ENCODE data around the gene ADSS2.

ADSS2 gene

DNA sequence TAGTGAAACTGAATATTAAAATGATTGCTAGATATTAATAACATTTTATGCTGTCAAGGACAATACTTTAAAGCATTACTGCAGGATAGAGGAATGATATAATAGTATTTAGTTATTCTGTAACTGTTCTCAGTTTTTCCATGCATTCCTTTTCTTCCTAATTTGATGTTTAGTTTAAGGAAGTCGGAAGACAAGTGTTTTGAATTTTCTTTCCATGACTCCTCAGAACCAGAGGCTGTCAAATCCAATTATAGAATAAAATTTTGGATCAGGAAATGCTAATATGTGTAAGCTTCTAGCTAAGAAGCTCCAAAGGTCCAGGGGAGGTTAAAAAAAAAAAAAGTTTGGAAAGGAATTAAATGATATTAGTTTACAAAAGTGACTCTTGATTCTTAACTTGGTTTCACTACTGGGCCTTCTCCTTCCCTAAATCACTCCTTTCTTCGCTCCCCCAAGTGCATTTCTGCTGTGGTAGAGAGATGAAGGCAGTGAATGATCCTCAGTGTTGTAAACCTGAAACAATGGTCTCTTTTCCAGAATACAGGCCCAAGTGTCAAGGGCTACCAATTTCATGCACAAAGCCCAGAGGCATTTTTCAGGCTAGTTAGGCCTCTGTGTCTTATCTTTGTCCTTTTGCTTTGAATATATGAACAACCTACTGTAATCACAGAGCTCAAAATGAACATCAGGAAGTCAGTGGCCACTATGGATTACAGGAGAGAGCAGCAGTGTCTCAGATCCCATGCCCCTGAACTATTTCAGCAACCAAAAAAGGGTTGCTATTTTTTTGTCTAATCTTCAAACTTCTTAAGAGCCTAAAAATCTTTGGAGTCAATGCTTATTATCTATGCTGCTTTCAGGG, 6.2 kb downstream of the ADSS2 start:
- no peak for DNase-seq

DNA sequence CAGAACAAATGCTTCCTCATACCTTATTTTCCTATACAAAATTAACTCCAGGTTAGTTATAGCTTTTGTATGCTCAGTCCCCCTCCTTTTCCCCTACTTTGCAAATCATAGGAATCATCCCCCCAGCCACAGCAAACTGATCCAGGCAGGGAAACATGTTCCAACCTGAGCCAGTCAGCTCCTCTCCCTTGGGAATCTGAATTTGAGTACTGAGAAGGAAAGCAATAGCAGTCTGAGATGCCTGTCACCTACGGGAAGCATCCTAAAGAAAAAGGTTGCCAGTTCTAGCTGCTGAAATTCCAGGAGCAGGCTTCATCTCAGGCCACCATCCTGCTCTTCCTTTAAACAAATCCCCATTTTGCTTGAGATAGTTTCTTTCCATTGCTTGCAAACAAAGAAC, 6.9 kb downstream of the ADSS2 start:
- no peak for DNase-seq

DNA sequence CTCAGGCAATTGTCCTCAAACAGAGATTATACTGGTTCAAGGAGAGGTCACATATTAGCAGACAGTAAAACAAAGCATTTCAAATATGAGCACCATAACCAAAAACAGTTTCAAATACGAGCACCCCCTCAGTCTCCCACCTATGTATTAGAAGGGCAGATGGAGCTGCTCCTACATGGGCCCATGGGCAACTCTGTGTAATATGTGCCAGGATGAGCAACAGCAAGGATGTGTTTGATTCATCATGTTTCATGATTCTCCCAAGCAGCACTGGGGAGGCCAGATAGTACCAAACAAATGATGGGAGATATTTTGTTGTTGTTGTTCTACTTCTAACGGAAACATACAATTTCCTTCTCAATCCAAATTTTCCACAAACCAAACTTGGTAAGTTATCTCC, 8.9 kb downstream of the ADSS2 start:
- DNase-seq: no peak

DNA sequence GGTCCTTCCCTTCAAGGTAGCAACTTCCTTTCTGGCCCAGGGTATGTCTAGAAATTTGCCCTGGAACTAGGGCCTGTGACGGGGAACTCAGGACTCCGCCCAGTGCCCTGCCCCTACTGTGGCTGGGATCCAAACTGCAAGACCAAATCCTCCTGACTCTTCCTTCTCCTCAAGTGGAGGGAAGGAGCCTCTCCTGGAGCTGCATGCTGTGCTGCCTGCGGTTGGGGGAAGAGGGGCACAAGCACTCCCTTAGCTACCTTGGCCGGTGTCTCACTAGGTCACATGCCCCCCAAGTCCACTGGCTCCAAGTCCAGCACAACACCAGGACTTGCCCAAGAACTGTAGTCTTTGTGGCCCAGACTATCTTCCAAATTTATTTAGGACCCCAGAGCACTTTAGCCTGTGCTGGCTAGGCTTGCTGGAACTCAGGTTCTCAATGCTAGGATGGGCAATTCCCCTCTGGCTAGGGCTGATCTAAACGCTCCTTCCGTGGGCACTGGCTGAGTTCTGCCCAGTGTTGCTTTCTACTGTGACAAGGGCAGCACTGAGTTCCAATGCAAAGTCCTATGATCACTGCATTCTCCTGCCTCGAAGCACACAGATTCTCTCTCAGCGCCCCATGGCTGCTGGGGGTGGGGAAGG, 12.2 kb downstream of the ADSS2 start:
- no peak for DNase-seq

DNA sequence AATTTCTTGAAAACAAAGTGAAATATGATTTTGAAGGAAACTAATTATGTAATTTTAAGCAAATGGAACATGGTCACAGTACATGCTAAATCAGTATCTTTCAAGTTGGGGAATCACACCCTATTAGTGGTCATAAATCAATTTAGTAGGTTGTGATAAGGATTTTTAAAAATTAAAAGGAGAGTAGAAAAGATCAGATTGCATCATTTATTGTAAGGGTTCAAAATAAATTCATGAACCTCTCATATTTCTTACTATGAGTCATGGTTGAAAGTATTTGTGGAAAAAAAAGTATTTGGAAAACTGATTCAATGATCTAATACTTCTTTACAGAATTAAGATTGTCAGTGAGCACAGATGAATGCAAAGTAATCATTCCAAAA, 14.6 kb downstream of the ADSS2 start:
- DNase-seq: no peak

DNA sequence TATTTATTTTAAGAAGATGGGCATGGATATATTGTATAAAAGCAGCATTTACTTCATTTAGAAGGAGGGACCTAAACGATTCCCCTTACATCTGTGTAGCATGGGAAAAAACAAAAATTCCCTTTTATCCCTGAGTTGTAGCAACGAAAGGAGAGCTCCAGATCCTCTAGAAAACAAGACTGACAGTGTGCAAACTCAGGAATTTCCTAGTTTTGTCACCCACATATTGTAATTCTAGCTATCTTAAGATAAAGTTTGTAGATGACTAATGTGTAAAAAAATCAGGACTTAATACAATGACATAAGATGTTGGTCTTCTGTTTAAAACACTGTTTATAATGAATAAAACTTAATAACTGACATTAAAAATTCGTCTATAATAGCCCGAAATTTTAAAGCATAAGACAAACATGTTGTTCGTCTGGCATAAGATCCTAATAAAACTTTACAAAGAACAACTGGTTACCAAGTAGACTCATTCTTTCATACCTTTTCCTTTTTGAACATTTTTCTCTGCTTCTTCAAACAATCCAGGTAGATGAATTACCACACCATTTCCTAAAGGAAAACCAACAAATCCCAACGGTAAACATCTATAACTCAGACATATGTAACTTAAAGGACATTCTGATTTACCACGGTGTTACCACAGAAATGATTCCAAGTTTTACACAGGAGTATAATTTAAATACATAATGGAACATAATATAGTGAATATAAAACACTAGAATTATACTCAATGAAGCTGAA, 15.2 kb downstream of the ADSS2 start:
- no peak for DNase-seq

DNA sequence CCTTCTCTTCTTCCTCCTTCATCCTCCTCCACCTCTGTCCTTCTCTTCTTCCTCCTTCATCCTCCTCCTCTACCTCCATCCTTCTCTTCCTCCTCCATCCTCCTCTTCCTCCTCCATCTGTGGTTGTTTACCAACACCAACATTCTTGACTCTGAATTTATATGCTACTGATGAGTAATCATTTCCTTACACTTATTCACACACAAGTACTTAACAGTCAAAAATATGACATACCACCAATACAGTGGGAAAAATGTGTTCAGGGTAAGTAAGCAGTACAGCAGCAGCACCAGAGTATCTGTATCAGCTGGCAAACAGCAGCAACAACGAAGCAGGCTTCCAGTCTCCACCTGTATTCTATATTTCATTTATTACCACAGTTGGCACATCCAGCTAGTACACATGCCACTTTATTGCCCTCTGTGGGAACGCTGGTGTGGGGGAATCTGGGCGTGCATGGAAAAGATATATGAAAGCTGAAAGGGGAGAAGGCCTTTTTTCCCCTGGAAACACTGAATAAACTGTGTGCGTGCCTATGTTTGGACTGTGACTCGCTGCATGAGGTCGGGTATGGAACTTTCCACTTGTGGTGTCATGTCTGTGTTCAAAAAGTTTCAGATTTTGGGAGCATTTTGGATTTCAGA, 16.0 kb downstream of the ADSS2 start:
- no peak for DNase-seq

DNA sequence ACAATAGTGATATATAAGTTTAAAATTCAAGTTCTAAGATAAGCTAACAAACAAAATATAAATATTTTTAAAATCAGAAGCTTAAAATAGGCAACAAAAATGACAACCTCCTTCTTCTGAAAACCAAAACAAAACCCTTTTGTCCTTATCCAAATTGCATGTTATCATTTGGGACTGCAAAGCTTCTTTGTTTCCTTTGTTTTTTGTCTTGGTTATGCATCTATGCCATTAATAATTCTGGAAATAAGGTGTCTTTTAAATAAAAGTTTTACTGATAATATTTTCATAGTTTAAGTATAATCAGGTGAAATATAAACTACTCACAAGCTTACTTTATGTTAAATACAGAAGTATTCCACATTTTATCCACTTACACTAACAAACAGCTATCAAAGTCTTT, 20.5 kb downstream of the ADSS2 start:
- no peak for DNase-seq

DNA sequence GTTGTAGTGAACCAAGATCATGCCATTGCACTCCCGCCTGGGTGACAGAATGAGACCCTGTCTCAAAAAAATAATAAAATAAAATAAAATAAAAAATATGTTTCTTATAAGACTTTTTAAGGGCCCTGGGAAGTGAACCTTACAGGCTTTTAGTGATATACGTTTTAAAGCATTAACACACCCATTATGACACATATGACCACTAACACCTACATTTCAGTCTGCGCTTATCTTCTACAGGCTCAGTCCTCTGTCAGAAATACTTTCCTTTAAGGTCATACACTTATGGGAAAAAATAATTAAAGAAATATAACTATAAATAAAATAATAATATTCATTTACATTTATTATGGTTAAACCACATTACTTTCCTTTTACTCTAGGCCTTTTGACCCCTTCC, 21.9 kb downstream of the ADSS2 start:
- no peak for DNase-seq

DNA sequence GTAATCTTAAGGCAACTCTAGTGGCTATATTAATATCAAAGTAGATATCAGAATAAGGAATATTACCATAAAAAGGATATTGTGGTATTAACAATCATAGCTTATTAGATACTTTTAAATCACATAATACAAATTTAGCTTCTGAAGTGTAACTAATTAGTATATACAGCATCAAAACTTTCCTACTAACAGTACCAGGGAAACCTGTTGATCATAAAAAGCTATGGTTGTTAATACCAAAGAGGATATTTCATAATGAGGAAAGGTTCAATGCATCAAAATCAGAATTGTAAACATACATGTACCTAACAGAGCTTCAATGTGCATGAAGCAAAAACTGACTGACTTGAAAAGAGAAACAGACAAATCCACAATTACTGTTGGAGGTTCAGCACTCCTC, 24.1 kb downstream of the ADSS2 start:
- no peak for DNase-seq

DNA sequence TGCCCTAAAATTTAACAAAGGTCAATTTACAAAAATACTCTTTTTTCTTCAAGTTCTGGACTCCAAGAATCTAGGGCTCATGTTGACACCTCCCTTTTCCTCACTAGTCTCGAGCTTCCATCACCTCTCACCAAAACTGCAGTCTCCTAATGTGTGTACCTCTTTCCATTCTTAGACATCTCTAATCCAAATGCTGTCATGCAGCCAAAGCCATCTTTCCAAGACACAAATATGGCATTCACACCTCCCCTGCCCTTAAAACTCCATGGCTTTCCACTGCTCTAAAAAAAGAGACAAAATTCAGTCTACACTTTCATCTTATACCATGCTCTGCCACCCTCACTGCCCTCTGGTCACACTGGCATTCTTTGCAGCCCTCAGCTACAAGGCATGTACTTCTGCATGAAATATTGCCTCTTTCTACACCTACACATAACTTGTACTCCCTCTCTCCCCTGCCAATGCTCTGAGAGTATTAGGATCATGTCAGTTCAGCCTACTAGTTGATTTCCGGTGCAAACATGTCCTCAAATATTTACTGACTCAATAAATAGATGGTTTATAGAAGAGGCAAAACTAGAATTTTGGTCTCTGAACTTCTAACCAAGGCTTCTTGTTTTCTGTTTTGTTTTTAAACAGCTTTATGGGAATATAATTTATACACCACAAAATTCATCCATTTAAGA, 26.9 kb downstream of the ADSS2 start:
- DNase-seq: no peak

DNA sequence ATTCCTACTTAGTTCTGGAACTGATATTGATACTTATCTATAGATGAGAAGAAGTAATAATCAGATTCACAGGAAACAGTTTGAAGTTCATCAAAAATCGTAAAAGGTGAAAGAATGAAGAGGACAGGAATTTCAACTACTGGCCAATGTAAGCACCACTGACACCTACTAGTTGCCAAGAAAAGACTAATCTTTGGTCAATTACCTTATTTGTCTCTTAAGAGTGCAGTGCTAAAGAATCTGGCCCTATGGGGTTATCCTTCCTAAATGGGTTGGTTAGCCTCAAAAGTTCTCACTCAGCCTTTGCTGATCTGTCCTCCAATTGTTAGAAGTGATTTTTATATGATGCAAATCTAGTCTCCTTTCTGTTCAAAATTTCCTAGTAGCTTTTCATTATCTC, 29.5 kb downstream of the ADSS2 start:
- DNase-seq: no peak

DNA sequence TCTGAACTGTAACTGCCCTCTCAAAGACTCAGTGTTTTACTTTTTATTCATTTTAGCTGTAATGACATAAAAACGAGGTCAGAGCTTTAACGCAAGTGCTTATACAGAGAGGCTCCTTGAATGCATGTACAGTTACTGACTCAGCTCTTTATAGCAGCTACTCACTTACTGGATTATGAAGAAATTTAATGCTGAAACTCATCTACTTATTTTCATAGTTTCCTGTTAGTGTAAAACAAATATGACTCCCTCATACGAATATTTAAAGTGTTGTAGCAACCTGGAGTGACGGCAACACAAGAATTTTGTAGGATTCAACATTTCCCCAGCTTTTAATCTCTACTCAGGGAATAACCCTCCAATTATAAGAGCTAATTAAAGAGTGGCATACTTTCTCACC, 32.7 kb downstream of the ADSS2 start:
- no peak for DNase-seq

DNA sequence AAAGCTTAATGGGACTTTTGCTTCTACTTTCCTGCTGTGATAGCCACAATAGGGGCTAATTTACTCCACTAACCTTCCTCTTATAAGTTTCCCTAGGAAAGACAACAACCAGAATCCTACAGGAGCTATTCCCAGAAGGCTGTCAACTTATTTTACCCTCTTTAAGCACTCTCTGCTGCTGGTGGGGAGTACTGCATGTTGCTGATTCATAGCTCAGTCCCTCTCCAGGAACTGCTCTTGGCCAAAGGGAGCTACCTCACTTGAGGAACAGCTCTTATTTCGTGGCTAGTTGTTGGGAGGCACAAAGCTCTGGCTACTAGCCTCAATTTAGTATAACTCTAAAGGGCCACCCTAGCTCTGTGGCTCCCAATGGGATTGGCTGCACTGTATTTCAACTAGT, 37.2 kb downstream of the ADSS2 start:
- DNase-seq: no peak

DNA sequence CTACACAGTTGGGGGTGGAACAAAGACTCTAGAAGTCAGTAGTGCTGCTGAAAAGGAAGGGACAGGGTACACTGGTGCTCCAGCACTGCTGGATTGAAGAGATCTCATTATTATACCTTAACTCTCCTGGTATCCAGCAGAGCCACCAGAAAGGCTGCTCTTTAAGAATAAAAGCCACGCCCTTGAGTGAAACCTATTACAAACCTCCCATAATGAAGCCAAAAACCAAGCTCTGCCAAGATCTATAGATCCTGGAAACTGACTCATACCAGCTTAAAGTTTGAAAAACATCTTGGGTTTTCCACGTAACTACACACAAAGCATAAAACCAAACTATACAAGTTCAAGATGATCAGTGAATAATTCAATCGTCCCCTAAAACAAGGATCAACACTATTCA, 38.0 kb downstream of the ADSS2 start:
- DNase-seq: no peak

DNA sequence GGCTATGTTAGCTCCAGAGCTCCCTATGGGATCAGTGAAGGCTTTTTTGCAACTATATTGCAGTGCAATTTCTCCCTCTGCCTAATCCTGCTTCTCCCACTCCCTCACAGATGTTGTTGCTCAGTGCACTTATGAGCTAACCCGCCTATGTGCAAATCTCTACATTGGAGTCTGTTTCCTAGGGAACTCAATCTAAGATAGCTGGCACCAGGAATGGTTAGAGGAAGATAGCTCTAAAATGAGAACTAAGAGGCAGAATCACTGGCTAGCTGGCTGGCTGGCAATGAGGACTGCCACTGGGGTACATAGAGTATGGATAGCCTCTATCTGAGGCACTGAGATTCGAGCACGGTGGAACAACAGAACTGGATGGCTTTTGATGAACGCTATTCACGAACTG, 39.5 kb downstream of the ADSS2 start:
- DNase-seq: no peak

DNA sequence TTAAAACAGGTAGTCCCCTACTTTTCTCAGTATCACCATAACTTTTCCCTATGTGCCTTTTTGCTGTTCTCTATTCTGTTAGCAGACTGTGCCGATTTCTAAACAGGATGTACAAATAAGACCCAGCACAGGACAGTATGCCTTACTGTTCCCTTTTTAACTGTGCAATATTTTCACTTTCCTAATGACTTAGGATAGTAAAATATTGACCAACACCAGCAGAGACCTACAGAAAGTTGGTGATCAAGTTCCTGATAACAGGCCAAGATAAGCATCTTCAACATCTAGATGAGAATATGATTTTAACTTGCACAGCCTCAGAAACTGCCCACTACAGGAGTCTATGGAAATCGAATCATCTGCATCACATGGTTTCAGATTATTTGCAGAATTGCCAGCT, 42.0 kb downstream of the ADSS2 start:
- no peak for DNase-seq

DNA sequence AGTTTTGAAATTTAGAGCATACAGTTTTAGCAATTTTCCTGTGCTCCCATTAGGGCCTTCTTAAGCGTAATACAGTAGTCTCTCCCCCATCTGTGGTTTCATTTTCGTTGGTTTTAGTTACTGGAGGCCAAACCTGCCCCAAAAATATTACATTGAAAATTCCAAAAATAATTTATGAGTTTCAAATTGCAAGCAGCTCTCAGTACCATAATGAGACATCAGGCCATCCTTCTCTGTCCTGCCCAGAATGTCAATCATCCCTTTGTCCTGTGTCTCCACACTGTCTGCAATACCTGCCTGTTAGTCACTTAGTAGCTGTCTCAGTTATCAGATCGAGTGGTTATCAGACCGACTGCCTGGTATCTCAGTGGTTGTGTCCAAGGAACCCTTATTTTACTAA, 45.4 kb downstream of the ADSS2 start:
- no peak for DNase-seq

DNA sequence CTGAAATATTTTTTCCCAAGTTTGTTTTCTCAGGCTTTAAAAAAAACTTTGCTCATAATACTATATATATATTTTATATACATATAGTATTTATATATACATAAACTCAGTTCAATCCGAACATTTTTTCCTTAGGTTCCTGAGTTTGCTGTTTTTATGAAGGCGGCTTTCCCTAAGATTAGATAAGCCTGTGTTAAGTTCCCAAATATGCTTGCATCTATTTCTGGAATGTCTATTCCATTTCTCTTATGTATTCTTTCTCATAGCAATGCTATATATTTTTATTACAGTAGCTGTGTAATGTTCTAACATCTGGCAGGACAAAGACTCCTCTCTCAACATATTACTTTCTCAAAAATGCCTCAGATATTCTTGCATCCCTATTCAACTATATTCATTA, 45.9 kb downstream of the ADSS2 start:
- DNase-seq: no peak

DNA sequence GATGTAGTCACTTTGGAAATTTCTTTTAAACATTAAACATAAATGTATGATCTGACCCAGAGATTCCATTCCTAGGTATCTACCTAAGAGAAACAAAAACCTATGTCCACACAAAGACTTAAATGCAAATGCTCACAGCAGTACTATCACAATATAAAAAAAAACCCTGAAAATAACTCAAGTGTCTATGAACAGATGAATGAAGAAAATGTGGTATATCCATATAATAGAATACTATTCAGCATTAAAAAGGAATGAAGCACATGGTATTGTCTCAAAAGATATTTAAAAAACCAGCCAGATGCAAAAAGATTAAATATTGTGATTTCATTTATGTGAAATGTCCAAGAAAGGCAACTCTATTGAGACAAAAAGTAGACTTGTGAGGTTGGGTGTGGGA, 48.3 kb downstream of the ADSS2 start:
- no peak for DNase-seq

DNA sequence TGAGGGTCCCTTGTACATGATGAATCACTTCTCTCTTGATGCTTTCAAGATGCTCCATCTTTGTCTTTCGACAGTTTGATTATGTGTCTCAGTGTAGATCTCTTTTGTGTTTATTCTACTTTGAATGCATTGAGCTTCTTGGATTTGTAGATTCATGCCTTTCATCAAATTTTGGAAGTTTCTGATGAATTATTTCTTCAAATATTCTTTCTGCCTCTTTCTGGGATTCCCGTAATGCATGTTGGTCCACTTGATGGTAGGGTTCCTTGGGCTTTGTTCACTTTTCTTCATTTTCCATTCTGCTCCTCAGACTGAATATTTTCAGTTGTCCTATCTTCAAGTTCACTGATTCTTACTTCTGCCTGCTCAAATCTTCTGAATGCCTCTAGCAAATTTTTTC, 50.7 kb downstream of the ADSS2 start:
- DNase-seq: no peak

DNA sequence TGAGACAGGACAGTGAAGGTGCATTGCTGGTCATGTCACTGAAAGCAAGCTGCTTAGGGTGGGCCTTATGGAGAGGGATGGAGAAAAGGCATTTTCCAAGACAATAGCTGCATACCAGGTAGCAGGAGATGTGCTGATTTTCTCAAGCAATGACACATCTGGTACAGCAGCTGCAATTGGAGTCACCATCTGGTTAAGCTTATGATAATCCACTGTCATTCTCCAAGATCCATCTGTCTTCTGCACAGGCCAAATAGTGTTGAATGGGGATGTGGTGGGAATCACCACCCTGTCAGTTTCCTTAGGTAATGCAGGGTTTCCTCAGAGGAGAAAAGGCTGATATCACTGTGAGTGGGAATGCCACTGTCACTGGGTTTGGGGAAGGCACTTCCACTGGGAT, 54.6 kb downstream of the ADSS2 start:
- no peak for DNase-seq

DNA sequence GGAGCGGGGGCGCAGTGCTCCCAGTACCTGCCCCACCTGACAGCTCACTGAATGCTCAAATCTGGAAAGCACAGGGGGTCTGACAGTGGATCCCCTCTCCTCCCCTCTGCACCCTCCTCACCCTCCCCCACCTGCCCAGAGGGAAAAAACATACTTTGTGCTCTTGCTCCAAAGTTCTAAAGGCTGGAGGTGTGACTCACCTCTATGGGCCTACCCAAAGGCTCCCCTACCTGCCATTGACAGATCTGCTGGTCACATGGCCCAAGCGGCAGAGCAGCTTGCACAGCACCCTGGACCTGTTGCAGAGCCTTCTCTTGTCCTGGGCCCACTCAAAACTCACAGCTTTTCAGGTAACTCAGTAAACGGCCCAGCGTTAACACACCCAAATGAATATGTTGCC, 55.7 kb downstream of the ADSS2 start:
- no peak for DNase-seq

Measured in central memory CD4-positive, alpha-beta T cell (primary cell).